NAMALWA (cell line): ENCODE measurements around the gene COA5.

Source experiments
- DNase-seq: peaks from one replicate; pipeline ENCODE4 v3.0.0-alpha.2; 2015; ENCODE audit warnings: low spot score

COA5 gene, protein sequence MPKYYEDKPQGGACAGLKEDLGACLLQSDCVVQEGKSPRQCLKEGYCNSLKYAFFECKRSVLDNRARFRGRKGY

DNA sequence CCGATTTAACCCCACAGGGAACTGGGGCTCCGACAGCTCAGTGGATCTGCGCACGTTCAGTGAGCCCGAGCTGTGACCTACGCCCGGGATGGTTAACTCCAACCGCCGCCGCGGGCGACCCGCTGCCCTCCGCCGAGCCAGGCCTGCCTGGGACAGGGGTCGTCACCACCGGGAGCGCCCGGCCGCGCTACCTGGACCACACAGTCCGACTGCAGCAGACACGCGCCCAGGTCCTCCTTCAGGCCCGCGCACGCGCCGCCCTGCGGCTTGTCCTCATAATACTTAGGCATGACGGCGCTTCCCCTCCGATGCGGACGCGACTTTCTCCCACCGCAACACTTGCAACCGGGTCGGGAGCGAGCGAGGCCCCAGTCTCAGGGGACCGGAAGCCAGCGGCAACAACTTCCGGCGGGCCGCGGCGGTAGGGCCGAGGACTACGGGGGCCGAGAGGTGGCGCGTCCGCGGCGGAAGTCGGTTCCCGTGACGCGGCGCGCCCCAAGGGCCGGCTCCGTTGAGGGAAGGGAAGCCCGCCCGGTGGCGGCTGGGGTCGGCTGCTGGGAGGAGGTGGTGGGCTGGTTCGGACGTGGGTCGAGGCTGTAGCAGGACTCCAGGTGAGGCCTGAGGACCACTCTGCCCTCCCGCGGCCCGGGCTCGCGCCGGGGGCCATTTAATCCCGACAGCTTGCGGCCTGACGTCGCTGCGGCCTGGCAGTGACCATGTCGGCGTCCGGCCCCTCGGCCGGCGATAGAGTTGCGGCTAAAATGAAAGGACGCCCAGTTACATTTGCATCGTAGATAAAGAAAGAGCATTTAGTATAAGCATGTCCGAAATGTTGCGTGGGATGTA is at the start of gene COA5, which contains the start of gene UNC50:
COA5 (minus strand) TSS at position 397 of the 846 bp plus-strand sequence; CDS start at position 290, 107 bp downstream.
UNC50 (plus strand) TSS at position 474 of the 846 bp plus-strand sequence. CDS start 1,171 bp downstream, outside the sequence.
- peak; percentile 93 for DNase-seq

DNA sequence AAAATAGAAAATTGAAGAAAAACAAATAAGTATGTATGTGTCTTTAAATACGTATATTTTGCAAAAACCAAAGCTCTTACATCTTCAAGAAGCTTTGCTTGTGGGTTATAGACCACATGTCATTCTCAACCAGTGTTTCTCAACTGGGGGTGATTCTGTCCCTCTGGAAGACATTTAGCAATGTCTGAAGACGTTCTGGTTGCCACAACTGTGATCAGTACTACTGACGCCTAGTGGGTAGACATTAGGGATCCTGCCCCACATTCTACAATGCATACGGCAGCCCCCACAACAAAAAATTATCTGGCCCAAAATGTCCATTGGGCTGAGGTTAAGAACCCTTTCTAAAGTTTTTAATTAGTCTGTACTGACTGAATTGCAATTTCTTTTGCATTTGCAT is 48.5 kb upstream of the COA5 start:
- no peak for DNase-seq

DNA sequence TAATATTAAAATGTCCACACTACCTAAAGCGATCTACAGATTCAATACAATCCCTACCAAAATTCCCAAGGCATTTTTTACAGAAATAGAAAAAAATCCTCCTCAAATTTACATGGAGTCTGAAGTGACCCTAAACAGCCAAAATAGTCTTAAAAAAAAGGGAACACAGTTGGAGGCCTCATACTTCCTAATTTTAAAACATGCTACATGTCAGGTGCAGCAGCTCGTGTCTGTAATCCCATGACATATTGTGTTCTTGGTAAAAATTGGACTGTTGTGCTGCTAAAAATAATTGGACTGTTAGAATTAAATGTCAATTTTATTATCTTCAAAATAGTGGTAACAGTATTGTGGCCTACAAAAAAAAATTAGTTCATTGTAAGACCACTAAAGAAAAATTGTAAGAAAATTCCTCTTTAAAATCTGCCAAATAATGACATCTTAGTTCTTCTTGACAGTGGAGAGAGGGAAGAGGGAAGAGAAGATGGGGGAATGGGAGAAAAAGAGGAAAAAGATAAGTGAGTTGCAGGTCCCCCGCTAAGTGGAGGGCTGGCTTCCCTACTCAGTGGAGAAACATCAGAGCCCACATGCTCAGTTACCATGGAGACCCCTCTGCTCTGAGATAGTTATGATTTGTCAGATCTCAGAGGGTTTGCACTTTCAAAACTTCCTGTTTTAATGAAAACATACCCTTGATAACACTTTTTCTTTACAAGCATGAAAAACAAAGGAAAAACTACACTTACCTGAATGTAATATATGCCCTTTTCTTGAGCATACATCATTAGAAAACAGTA is 46.6 kb upstream of the COA5 start:
- peak; percentile 48 for DNase-seq

DNA sequence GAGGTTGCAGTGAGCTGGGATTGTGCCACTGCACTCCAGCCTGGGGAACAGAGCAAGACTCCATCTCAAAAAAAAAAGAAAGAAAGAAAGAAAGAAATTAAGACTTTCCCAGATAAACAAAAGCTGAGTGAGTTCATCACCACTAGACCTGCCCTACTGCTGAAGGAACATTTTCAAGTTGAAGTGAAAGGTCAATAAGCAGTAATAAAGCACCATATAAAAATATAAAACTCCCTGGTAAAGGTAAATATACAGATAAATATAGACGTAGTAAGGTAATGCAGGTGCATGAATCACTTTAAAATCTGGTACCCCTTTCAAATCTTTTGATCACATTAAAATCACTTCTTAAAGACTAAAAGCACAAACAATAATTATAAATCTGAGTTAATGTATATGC is 42.7 kb upstream of the COA5 start:
- no peak for DNase-seq

DNA sequence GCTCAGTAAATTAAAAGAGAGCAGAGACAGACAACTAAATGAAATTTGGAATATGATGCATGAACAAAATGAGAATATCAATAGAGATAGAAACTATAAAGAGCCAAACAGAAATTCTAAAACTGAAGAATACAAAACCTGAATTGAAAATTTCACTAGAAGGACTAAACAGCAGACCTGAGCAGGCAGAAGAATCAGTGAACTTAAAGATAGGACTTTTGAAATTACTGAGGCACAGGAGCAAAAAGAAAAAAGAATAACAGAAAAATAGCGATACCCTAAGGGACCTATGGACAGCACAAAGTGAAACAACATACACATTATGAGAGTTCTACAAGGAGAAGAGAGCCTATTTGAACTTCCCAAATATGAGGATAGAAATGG is 41.7 kb upstream of the COA5 start:
- no peak for DNase-seq

DNA sequence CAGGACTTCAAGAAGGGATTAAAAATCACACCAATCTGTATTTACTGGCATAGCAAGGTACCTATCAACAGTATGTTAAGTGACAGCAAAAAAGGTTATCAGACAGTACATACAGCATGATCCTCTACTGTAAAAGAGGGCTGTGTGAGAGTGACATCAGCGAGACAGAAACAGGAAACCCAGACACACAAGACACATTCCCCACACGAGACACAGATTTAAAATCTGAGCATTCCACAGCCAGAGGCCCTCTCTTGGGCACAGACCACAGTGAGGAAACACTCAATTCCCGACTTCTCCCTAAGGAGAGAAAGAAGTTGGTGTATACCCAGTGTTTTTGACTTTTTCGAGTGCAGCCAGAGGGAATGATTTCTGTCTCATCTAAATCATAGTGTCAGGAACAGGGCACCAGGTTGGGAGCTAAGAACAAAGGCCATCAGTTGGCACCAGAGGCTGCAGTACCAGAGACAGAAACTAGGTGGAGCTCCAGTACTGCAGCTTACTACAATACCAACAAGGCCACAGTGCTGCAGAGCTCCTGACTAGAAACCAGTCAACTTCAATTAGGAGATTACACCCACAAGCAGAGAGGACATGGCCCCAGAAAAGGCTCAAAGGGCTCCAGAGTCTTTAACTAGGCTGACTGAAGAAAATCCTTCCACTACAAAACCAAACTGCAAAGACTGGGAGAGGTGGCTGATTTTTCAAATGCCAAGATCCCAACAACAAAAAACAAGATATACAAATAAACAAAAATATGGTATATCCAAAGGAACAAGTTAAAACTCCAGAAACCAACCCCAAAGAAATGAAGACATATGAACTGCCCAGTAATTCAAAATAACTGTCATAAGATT is 41.1 kb upstream of the COA5 start:
- peak; percentile 87 for DNase-seq

DNA sequence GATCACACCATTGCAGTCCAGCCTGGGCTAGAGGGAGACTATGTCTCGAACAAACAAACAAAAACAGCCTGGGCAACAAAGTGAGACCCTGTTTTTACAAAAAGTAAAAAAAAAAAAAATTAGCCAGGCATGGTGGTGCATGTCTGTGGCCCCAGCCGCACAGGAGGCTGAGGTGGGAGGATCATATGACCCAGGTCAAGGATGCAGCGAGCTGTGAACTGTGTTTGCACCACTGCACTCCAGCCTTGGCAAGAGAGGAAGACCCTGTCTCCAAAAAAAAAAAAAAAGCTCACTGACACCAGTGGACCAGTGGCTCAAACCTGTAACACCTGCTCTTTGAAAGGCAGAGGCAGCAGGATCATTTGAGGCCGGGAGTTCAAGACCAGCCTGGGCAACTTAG is 40.1 kb upstream of the COA5 start:
- DNase-seq = no peak

DNA sequence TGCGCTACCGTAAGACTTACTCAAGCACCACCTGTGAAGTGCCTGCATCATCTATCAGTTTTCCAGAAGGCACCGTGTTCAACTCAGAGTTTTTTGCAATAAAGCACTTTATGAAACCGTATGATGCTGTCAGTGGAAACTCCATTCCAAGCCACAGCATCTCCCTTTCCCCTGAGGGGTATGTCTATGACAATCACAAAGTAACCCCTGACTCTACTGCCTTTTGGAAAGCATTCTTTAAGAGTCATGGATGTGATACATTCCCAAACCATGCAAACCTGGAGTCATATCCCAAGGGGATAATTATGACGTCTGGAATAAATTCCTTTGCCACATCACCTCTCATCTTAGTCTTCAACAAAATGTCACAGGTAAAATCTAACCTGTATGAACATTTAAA is 39.3 kb upstream of the COA5 start:
- DNase-seq = no peak

DNA sequence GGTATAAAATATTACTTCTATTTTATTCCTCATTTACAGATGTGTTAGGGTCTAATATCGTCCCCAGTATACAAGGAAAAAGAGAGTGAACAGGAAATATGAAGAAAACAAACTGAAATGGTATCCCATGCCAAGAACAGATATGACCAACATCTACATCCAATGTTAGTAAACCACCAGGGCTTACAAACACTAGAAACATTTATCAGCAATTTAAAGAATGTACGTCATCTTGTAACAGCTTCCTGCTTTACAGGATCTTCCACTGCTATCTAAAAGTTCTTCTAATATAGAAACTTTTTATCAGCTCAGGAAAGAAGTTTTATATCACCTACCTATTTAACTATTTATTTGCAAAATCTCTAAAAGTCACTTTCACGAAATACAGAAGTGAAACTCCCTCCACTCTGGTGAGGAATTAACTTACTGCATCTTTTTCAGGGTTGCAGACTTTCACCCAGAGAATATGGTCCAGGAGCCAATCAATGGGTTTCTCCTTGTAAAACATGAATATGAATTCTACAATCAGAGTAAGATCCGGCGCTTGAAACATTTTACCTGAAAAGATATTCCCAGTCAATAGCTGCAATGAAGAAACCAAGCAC is 35.3 kb upstream of the COA5 start:
- peak; percentile 15 for DNase-seq

DNA sequence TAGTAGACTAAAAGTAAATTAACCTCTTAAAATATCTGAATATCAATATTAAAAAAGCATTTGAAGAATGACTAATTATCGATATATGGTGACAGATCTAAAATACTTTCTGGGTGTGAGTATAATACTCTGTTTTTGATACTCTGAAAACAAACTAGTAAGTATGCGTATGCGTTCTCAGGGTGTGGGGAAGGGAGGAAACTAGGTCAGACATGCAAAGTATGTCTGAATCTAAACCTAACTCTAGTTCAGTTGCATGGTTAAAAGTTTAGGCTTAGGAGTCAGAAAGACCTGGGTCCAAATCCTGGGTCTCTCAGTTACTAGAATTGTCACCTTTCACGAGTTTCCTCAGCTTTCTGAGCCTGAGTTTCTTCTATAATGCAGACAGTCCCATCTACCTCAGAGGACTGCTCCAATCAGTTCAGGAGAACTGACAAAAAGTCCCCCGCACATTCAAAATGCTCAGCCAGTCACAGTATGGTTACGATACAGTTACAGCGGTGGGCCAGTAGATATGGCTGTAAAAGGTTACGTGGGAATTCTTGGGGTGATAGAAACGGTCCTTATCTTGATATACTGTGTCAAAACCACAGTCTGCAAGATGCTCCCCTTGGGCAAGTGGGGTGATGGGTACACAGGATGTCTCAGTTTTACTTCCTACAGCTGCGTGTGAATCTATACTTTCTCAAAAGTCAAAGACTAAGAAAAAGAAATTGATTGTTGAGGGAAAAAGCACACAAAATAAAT is 29.3 kb upstream of the COA5 start:
- no peak for DNase-seq

DNA sequence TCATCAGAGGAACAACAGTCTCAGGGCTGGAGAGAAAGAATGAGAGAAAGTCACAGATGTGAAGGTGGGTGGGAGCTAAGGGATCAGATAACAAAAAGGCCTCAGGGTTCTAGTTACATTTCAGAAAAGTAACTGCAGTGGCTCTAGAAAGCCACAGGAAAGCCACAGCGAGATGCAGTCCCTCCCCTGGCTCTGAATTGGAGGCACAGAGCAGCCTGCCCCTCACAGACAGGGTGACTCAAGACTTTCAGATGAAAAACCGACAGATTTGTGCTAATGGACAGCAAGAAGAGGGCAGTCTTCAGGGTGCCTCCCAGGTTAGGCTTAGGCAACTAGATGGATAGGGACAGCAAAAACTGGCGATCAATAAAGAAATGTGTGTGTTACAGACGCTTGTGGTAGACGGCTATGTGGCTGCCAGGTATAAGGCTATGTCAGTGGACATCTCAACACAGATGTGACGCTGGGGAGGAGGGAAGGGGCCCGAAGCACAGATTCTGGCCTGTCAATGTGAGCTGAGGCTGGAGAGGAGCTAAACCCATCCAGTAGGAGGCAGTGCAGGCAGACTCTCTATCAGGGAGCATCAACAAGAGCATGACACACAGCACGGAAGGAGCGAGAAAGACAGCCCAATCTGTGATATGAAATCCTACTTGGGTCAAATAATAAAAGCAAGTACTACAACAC is 26.2 kb upstream of the COA5 start:
- DNase-seq = peak; percentile 36

DNA sequence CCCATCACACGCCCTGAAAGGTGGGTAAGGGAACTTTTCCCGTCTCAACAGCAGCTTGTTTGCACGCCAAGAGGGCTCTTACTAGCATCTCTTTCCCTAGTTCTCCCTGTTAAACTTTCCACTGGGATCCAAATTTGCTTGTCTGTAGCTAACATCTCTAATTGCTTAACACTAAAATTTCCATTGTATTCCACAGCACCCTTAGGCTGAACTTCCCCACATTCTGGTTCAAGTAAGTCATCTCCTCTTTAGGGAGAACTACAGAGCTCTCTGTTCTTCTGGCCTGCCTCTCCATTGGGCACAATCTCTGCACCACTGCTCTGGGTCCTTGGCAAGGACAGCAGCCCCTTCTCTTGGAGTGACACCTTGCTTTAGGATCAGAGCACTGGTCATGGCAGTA is 24.0 kb upstream of the COA5 start:
- no peak for DNase-seq

DNA sequence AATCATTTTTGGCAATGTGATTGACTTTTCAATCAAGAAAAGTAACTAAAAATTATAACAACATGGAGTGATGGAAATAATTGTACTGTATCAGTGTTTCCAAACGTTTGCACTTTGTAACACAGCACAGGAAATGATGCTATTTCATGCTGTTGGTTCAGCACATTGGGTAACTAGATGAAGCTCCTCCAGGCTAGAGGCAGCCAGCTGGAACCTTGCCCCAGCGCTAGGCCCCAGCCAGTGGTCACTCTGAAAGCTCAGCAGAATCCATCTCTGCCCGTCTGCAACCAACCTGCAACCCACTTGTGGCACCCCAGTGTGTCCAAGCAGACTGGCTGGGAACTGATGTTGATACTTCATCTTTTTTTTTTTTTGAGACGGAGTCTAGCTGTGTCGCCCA is 15.3 kb upstream of the COA5 start:
- peak; percentile 16 for DNase-seq

DNA sequence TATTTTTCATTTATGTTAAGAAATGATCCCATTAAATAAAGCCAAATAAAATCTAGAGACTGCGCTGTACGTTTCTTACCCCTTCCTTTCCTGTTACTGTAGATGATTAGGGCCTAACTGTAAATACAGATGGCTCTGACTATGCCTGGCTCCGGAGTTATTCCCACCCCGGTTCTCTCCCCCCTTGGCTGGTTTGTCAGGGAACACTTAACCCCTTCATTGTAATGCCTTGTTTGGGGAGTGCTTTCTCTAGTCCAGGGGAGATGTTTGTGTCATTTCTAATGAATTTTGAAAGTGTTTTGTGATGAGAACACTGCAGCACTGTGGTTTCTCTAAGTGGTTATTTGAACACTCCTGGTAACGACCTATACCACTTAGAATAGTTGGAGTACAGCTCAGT is 8.8 kb upstream of the COA5 start:
- DNase-seq = no peak

DNA sequence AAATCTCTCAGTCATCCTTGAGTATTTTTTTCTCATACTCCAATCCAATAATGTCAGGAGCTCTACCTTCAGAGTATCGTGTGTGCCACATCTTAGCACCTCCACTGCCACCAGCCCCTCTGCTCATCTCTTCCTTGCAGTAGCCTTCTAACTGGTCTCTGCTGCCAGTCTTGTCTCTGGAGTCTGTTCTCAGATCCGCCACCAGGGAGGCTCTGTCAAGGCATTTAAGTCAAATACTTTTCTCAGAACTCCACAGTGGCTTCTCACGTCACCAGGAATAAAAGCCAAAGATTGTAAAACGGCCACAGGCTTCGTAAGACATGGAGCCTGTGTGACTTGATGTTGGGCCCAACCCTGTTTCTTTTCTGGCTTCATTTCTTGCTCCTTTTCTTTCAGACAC is 7.2 kb upstream of the COA5 start:
- DNase-seq = peak; percentile 24

DNA sequence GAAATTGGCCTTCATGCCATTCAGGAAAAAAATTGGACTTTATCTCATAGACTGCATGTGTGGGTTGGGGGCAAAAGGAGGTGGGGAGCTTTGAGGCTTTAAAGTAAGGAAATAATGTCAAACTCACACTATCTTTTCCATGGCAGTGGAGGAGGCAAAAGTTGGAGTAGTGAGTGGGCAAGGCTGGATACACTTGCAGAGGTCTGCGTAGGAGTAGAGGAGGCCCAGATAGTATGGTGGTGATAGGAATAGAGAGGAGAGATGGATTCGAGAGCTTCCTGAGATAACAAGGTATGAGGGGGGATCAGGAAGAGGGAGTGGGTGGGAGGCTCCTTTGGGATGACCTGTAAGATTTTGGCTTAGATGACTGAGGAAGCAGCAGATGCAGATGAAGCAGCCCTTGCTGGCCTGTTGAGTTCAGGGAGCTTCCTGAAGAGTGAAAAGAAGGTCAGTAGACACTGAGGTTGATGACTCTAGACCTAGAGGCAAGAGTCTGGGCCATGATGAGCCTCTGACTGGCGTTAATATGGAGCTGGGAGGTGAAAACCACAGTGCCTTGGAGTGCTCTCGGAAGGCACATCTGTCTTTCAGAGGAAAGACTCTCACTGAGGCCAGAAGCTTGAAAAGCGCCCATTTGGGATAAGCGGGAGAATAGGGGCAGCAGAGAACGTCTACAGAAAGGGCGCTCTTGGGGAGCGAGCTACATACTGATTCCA is 5.9 kb upstream of the COA5 start:
- DNase-seq = no peak

DNA sequence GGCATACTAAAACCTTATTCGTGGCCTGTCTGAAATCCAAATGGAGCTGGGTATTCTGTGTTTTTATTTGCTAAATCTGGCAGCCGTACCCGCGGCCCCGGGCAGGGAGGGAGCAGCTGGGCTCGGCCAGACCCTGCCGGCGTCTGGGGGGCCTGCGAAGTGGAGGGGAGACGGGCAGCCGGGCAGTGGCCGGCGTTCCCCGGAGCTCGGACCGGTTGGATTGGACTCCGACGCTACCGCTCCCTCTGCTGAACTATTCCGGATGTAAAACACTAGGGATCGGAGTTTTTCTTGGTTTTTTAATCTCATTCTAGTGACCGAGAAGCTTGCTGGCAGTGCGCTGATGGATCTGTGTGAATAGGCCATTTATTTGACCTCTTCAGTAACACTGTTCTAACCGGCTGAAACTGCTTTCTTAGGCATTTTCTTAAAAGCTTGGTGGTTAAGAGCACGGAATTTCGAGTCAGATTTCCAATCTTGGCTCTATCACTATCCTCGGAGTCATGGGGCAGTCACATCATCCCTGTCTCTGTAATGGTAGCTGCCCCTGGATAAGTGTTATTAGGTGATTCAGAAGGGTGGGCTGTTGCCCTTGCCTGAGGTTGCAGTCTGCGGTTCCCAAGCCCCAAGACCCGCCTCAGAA is 771 bp upstream of the COA5 start:
- DNase-seq = peak; percentile 14

DNA sequence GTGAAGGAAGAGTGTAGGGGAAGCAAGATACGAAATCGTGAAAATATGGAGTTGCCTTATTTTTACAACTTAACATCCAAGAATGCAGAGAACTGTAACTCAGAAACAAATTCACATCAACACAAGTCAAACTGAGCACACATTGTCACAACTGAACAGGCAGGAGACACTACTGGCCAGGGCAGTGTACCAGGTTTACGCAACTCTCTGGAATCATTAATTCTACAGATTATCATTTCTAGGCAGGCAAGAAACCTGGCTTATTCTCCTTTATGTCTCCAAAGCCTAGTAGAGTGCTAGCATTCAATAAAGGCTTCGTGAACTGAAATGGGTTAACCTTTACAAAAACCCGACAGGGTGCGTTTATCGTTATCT is 584 bp downstream of the COA5 start:
- DNase-seq = no peak

DNA sequence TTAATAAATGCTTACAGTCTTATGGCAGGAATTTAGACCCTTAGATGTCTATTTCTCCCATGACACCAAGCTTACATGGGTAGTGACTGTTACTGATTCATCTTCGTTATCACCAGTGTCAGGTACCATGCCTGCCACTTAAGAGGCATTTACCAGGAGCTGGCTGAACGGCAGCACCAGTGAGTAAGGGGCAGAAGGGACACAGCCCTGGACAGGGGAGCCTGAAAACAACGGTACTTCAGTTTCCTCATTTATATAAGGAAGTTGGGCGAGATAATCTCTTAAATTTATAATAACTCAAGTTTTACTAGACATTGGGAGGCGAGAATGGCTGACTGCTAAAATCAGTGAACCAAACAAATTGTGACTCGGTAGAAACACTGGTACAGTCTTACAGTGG is 1.2 kb downstream of the COA5 start:
- DNase-seq = no peak
